HL-60 (cell line): ENCODE data around the gene SEC23IP.

Experiments
- GABPA ChIP-seq: IDR thresholded peaks from 2 replicates; pipeline ENCODE4 v1.6.1; 2012; ENCODE audit warnings: low read depth
- POLR2AphosphoS5 ChIP-seq: IDR thresholded peaks from 2 replicates; pipeline ENCODE4 v1.6.1; 2012; ENCODE audit warnings: low read depth
- REST ChIP-seq: IDR thresholded peaks from 2 replicates; pipeline ENCODE4 v1.6.1; 2012; ENCODE audit warnings: low read depth; ENCODE audit not compliant: insufficient replicate concordance
- SPI1 ChIP-seq: IDR thresholded peaks from 2 replicates; pipeline ENCODE4 v1.6.1; 2012; ENCODE audit warnings: low read depth, mild to moderate bottlenecking, borderline replicate concordance
- TF ChIP-seq, protein P1 (sequence below): IDR thresholded peaks from one replicate; pipeline ENCODE4 v1.5.1; 2011; ENCODE audit warnings: low read length, control low read depth, inconsistent platforms; ENCODE audit not compliant: insufficient read depth

- TF ChIP-seq, protein P1, sequence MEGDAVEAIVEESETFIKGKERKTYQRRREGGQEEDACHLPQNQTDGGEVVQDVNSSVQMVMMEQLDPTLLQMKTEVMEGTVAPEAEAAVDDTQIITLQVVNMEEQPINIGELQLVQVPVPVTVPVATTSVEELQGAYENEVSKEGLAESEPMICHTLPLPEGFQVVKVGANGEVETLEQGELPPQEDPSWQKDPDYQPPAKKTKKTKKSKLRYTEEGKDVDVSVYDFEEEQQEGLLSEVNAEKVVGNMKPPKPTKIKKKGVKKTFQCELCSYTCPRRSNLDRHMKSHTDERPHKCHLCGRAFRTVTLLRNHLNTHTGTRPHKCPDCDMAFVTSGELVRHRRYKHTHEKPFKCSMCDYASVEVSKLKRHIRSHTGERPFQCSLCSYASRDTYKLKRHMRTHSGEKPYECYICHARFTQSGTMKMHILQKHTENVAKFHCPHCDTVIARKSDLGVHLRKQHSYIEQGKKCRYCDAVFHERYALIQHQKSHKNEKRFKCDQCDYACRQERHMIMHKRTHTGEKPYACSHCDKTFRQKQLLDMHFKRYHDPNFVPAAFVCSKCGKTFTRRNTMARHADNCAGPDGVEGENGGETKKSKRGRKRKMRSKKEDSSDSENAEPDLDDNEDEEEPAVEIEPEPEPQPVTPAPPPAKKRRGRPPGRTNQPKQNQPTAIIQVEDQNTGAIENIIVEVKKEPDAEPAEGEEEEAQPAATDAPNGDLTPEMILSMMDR, result no peak
- TF ChIP-seq REST (no peak), SPI1 (no peak), GABPA (no peak), POLR2AphosphoS5 (no peak)
Observed at GRCh38 chr10:119867317-119867716, 25.2 kb upstream of the SEC23IP start.
